Suppressor macrophage (primary cell): ENCODE measurements around the gene ENO1.
"Not testable (repeated sequence)": the region's sequence is repeated elsewhere in the genome, so short reads cannot be mapped to it uniquely, and the experiment has no call there.

Source experiments
- DNase-seq, 4 experiments: peaks; one replicate each; pipeline ENCODE4 v3.0.0-alpha.2; 2020 to 2022
- total RNA-seq, 17 experiments: gene quantifications; one replicate each; lab custom pipeline; 2026; ENCODE audit warnings: mixed read lengths in 6 of 17, inconsistent platforms in 3 of 17; lab: John Stamatoyannopoulos, UW

ENO1 gene
- 975 to 2,644 (median 1,598) reads per million in 17 experiments for total RNA-seq

- no peak for DNase-seq
Observed at GRCh38 chr1:8878448-8878697, at the start of gene ENO1. TSS of gene ENO1 (minus strand) at chr1:8878686. CDS start at chr1:8874908, 3,778 bp downstream.

GRCh38 chr1:8926707-8927694, 48.5 kb upstream of the ENO1 start:
- no peak for DNase-seq

- no peak for DNase-seq
Observed at GRCh38 chr1:8925960-8926359, 47.5 kb upstream of the ENO1 start.

- DNase-seq: peak; percentile 45 to 71 (median 62)
Observed at GRCh38 chr1:8925406-8925805, 46.9 kb upstream of the ENO1 start.

GRCh38 chr1:8922962-8923361, 44.5 kb upstream of the ENO1 start:
- DNase-seq: no peak

GRCh38 chr1:8917536-8917935, 39.0 kb upstream of the ENO1 start:
- DNase-seq: not testable (repeated sequence)

- no peak for DNase-seq
Observed at GRCh38 chr1:8915446-8915845, 37.0 kb upstream of the ENO1 start.

GRCh38 chr1:8914466-8914865, 36.0 kb upstream of the ENO1 start:
- no peak for DNase-seq

- no peak for DNase-seq
Observed at GRCh38 chr1:8913457-8913856, 35.0 kb upstream of the ENO1 start.

DNA sequence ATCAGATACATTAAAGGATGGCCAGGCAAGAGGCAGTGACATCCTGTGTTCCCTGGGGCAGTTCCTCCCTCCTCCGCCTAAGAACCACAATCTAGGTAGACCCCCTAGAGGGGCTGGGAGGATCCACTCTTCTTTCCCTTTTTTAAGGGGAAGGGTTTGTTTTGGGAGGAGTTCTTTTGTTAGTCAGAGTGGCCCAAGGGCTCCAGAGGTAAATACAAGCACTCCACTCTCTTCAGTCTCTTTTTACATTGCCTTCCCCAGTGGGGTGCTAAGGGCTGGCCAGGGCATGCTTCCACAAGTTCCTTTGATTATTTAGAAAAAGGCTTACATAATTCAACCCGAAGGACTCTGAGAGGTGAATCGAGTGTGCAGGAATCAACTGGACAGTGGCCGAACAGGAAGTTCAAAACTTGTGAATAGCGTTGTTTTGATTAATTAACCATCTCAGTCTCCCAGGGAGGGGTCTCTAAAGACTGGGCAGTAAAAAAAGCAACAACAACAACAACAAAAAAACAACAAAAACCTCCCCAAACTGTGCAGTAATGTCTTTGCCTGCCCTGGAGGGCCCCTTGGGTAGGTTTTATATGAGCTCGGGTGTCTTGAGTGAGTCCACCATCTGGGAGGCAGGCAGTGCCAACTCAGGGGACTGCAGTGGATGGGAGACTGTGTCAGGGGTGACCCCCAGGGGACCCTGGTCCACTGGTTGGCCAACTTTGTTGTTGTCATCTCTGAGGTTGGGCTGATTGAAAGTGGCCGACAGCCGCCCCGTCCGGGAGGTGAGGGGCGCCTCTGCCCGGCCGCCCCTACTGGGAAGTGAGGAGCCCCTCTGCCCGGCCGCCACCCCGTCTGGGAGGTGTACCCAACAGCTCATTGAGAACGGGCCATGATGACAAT, 33.2 kb upstream of the ENO1 start:
- DNase-seq: no peak

DNA sequence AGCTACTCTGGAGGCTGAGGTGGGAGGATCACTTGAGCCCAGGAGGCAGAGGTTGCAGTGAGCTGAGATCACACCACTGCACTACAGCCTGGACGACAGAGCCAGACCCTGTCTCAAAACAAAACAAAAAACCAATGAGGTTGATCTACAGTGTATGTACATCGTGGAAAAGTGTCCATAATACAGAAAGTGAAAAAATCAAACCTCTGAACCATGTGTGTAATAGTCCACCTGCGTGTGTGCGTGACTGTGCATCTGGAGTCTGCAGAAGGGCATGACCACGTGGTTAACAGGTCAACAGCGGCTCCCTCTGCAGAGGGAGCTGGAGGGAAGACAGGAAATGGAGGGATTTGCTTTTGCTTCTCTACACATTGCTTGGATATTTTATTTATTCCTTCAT, 32.4 kb upstream of the ENO1 start:
- no peak for DNase-seq

DNA sequence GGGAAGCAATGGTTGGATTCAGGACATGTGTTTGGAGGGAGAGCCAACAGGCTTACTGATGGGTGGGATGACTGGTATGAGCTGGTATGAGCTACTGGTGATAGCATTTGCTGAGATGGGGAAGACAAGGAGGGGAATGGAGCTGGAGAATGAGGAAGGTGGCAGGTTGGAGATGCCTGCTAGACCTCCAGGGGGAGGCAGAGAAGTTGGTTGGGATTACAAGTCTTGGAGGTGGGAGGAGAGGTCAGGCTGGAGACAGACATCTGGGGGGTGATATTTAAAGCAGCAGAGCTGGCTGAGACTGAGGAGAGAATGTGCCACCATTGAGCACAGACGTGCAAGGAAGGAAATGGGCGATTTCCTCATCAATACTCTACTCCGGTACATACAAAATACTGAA, 31.8 kb upstream of the ENO1 start:
- DNase-seq: peak in 1 of 4 experiments; percentile 21

DNA sequence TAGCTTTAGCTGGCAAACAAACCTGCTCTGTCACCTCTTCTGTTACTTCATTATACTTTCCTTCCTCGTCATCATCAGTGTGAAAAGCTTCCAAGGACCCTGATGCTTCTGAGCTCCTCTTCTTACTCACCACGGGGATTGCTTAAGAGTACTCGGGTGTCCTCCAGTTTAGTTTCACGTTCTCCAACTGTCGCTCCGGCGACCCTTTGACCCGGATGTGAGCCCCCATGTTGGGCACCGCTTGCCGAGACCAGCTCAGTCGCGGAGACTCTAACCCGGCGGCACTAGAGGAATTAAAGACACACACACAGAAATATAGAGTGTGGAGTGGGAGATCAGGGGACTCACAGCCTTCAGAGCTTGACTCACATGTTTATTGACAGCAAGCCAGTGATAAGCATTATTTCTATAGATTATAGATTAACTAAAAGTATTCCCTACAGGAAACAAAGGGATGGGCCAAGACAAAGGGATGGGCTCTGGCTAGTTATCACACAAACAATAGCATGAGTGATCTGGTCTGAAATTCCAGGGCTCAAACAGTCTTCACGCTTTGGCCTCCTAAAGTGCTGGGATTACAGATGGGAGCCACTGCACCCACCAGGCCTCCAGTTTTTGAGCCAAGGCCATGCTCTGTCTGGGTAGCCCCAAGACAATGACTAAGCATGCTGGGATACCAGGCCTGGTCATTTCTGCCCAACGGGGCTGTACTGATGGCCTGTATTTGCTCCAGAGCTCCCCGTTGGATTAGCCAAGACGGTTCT, 30.1 kb upstream of the ENO1 start:
- DNase-seq: peak in 2 of 4 experiments; percentile 13 to 31

DNA sequence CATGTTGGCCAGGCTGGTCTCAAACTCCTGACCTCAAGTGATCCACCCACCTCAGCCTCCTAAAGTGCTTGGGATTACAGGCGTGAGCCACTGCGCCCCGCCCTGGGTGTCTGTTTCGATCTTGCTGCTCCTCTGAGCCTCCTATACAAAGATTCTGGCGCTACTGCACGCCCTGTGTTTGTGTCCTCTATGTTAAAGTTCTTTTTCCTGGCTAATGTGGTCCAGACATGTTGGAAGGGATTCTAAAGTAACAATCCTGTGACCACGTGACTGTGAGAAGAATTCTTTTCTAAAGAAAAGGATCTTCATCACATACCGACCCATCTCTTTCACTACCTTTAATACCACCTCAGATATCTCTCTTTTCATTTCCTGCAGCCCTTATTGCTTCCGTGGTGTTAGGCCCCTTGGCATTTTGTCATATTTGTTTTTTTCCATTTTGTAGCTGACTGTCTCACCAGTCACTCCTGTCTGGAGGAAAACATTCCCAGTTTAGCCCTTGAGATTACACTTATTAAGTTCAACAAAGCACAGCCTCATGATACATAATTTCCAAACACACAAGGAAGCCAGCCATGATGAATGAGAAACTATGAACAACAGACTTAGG, 27.2 kb upstream of the ENO1 start:
- DNase-seq: no peak

- DNase-seq: no peak
Observed at GRCh38 chr1:8903908-8904650, 25.6 kb upstream of the ENO1 start.

- no peak for DNase-seq
Observed at GRCh38 chr1:8903410-8903809, 24.9 kb upstream of the ENO1 start.

DNA sequence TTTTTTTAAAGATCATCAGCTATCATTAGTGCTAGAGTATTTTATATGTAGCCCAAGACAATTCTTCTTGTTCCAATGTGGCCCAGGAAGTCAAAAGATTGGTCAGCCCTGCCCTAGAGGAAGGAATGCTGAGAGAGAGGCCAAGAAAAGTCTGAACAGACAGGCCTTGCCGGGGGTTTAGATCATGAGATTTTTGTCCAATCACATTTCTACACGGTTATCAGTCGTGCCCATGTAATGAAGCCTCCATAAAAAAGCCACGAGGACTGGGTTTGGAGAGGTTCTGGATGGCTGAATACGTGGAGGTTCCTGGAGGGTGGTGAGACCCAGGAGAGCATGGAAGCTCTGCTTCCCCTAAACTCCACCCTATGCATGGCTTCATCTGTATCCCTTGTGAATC, 24.3 kb upstream of the ENO1 start:
- no peak for DNase-seq

- not testable (repeated sequence) for DNase-seq
Observed at GRCh38 chr1:8900684-8901083, 22.2 kb upstream of the ENO1 start.

DNA sequence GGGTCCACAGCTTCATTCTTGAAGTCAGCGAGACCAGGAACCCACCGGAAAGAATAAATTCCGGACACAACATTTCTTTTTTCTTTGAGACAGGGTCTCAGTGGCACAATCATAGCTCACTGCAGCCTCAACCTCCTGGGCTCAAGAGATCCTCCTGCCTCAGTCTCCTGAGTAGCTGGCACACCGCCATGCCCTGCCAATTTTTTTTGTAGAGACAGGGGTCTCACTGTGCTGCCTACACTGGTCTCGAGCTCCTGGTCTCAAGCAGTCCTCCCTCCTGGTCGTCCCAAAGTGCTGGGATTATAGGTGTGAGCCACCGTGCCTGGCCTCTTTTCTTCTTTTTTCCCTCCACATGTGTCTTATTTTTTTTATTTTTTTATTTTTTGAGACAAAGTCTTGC, 20.6 kb upstream of the ENO1 start:
- DNase-seq: no peak

GRCh38 chr1:8898418-8898817, 19.9 kb upstream of the ENO1 start:
- not testable (repeated sequence) for DNase-seq

GRCh38 chr1:8897505-8897904, 19.0 kb upstream of the ENO1 start:
- not testable (repeated sequence) for DNase-seq

- not testable (repeated sequence) for DNase-seq
Observed at GRCh38 chr1:8896775-8897174, 18.3 kb upstream of the ENO1 start.
